OCI-LY1 (cell line): ENCODE data around the gene KRTAP10-9.

ENCODE experiments used
- H2AFZ ChIP-seq: fragments of 200-600 bp; sonication (generic), shearing (Covaris generic); 2 replicates; pipeline ENCODE4 v1.6.0; 2014; ENCODE audit warnings: antibody characterized with exemption, mild to moderate bottlenecking, low read length
- H3F3A ChIP-seq: fragments of 200-600 bp; sonication (generic), shearing (Covaris generic); 2 replicates; pipeline ENCODE4 v1.6.0; 2014; ENCODE audit warnings: mild to moderate bottlenecking, antibody characterized with exemption, low read length, moderate library complexity; ENCODE audit not compliant: insufficient read depth
- H3K27ac ChIP-seq: fragments of 200-600 bp; sonication (generic); 2 replicates; pipeline ENCODE4 v1.5.1; 2014; ENCODE audit warnings: low read length, mixed run types, mild to moderate bottlenecking, low read depth; ENCODE audit not compliant: poor library complexity, severe bottlenecking
- H3K27me3 ChIP-seq: fragments of 200-600 bp; sonication (generic); 2 replicates; pipeline ENCODE4 v1.6.0; 2014; ENCODE audit warnings: antibody characterized with exemption, mild to moderate bottlenecking, low read length, moderate library complexity; ENCODE audit not compliant: insufficient read depth
- H3K36me3 ChIP-seq: fragments of 200-600 bp; sonication (generic); 2 replicates; pipeline ENCODE4 v1.6.1; 2014; ENCODE audit warnings: mild to moderate bottlenecking, antibody characterized with exemption, low read length, moderate library complexity, mixed read lengths; ENCODE audit not compliant: insufficient read depth
- H3K4me1 ChIP-seq: fragments of 200-600 bp; sonication (generic); 2 replicates; pipeline ENCODE4 v1.5.1; 2014; ENCODE audit warnings: mild to moderate bottlenecking, low read length, moderate library complexity; ENCODE audit not compliant: insufficient read depth, severe bottlenecking
- H3K4me2 ChIP-seq: fragments of 200-600 bp; sonication (generic), shearing (Covaris generic); 2 replicates; pipeline ENCODE4 v1.6.1; 2014; ENCODE audit warnings: low read length
- H3K4me3 ChIP-seq: fragments of 200-600 bp; sonication (generic); 2 replicates; pipeline ENCODE4 v1.5.1; 2014; ENCODE audit warnings: low read length, low read depth, mild to moderate bottlenecking, mixed read lengths; ENCODE audit not compliant: poor library complexity, severe bottlenecking
- H3K79me2 ChIP-seq: fragments of 200-600 bp; shearing (Covaris generic); 2 replicates; pipeline ENCODE4 v1.6.1; 2016; ENCODE audit warnings: mixed run types, low read length, mixed read lengths; ENCODE audit not compliant: insufficient read depth
- H3K9ac ChIP-seq: fragments of 200-600 bp; sonication (generic), shearing (Covaris generic); 2 replicates; pipeline ENCODE4 v1.6.1; 2014; ENCODE audit warnings: mild to moderate bottlenecking, low read length, mixed read lengths
- H3K9me2 ChIP-seq: fragments of 200-600 bp; sonication (generic), shearing (Covaris generic); 2 replicates; pipeline ENCODE4 v1.6.1; 2014; ENCODE audit warnings: low read depth, mild to moderate bottlenecking, low read length, mixed read lengths
- H3K9me3 ChIP-seq: fragments of 200-600 bp; shearing (Covaris generic); 2 replicates; pipeline ENCODE4 v1.6.1; 2014; ENCODE audit warnings: low read length, mixed read lengths
- H4K20me1 ChIP-seq: fragments of 200-600 bp; sonication (generic), shearing (Covaris generic); 2 replicates; pipeline ENCODE4 v1.6.0; 2016; ENCODE audit warnings: mild to moderate bottlenecking, low read length; ENCODE audit not compliant: insufficient read depth
- CTCF ChIP-seq: fragments of 200-600 bp; sonication (generic), shearing (Covaris generic); IDR thresholded peaks from 2 replicates; pipeline ENCODE4 v1.5.1; 2017; ENCODE audit warnings: mild to moderate bottlenecking, antibody characterized with exemption, low read length, moderate library complexity, mixed read lengths
- EZH2 ChIP-seq: fragments of 200-600 bp; sonication (generic), shearing (Covaris generic); IDR thresholded peaks from 2 replicates; pipeline ENCODE4 v1.8.0; 2017; ENCODE audit warnings: borderline replicate concordance, mixed run types, mild to moderate bottlenecking, antibody characterized with exemption, low read length, moderate library complexity, mixed read lengths

The KRTAP10-9 gene

GRCh38 chr21:44666401-44667320 is 39.8 kb downstream of the KRTAP10-9 start, which contains the start of gene KRTAP12-2:
Gene KRTAP12-2, minus strand, starts transcription at chr21:44666927. Its CDS starts 41 bp downstream, at chr21:44666886.
- Histone ChIP-seq H3K27ac (no peak within 1 kb of the TSS), H3F3A (no peaks in the 10 kb centered on the region), H2AFZ (no peak within 1 kb of the TSS), H4K20me1 (no peaks in the 10 kb centered on the region), H3K4me3 (no peak within 1 kb of the TSS), H3K9ac (no peak within 1 kb of the TSS), H3K9me3 (no peaks in the 10 kb centered on the region), H3K4me2 (no peak within 1 kb of the TSS), H3K36me3 (no peaks in the 10 kb centered on the region), H3K4me1 (no peaks in the 10 kb centered on the region), H3K79me2 (no peaks in the 10 kb centered on the region), H3K9me2 (no peaks in the 10 kb centered on the region), H3K27me3 (no peaks in the 10 kb centered on the region; the same call in 1 of the 2 replicates)
- TF ChIP-seq CTCF: no peak
- TF ChIP-seq EZH2: no peak

- H3K4me3 ChIP-seq: no peak overlapping the region
- H3K4me2 ChIP-seq: no peak overlapping the region
- no peaks in the 10 kb centered on the region; the same call in 1 of the 2 replicates for H3K27me3 ChIP-seq
- H4K20me1 ChIP-seq: no peaks in the 10 kb centered on the region
- H3K9ac ChIP-seq: no peak overlapping the region
- H3K4me1 ChIP-seq: no peaks in the 10 kb centered on the region
- no peaks in the 10 kb centered on the region for H3K79me2 ChIP-seq
- H3K36me3 ChIP-seq: no peaks in the 10 kb centered on the region
- H3F3A ChIP-seq: no peaks in the 10 kb centered on the region
- TF ChIP-seq CTCF: no peak
- TF ChIP-seq EZH2: no peak
- H2AFZ ChIP-seq: no peak overlapping the region
- no peaks in the 10 kb centered on the region for H3K9me2 ChIP-seq
- H3K9me3 ChIP-seq: no peaks in the 10 kb centered on the region
- no peak overlapping the region for H3K27ac ChIP-seq
Measured at GRCh38 chr21:44667612-44668011, 40.7 kb downstream of the KRTAP10-9 start.

- Histone ChIP-seq H3K4me1 (no peaks in the 10 kb centered on the region), H3K27ac (no peak overlapping the region), H3F3A (no peaks in the 10 kb centered on the region), H3K9me3 (no peaks in the 10 kb centered on the region), H2AFZ (no peak overlapping the region), H3K79me2 (no peaks in the 10 kb centered on the region), H3K9ac (no peak overlapping the region), H3K4me2 (no peak overlapping the region), H3K27me3 (no peaks in the 10 kb centered on the region; the same call in 1 of the 2 replicates), H4K20me1 (no peaks in the 10 kb centered on the region), H3K4me3 (no peak overlapping the region), H3K9me2 (no peaks in the 10 kb centered on the region), H3K36me3 (no peaks in the 10 kb centered on the region; the same call in 1 of the 2 replicates)
- TF ChIP-seq CTCF (no peak), EZH2 (no peak)
Measured at GRCh38 chr21:44670642-44671432, 43.9 kb downstream of the KRTAP10-9 start.
